ENCODE data around the gene ADCY5.

The ADCY5 gene

DNA sequence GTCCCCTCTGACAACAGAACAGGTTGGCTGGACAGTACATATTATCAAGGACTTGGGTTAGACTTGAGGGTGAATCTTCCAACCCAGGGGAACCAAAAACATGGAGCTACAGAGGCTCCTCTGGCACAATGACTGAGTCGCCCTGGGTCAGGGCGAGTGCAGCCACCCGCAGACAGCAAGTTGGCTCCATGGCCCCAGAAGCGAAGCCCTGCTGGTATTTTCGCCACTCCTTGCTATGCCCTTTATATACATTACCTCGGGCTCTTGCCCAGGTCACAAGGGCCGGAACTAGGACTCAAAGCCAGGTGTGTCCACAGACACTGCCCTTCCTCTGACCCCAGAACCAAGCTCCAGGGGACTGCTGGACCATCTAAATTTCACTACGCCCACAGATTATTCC lies 64.6 kb downstream of the ADCY5 start:
- DNase-seq, result no peak

DNA sequence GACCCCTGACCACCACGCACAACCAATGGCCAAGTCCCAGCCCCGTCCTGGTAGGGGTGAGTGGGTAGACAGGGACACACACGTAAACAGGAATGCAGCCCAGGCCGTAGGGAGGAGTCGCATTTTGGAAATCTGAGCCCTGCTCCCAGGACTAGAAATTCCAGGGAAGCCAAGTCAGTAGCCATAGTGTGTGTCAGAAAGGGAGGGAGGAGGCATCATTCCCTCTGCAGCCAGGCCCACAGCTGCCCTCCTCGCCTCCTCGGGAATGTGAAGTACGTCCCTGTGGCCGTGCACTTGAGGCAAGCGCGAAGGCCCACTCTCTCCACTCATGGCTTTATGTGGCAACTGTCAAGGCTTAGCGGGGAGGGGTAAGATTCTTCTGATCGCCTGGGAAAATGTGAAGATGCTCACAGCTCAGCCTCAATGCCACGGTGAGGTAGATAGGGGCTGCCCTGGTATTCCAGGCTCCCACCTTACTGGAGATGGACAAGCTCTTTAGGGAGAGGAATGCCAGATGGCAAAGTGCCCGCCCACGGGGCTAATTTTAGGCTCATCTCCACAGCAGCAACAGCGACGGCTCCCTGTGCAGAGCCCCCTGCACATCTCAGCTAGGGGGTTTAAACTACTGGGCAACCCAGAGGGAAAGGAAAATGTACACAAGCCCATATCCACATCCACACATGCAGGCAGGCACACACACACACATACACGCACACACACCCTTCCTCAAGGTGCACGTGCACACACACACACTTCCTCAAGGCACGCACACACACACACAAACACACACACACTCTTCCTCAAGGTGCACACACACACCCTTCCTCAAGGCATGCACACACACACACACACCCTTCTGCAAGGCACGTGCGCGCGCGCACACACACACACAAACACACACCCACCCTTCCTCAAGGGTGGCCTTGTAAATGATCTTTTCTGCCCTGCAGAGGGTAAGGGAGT lies 65.5 kb downstream of the ADCY5 start:
- no peak for DNase-seq

DNA sequence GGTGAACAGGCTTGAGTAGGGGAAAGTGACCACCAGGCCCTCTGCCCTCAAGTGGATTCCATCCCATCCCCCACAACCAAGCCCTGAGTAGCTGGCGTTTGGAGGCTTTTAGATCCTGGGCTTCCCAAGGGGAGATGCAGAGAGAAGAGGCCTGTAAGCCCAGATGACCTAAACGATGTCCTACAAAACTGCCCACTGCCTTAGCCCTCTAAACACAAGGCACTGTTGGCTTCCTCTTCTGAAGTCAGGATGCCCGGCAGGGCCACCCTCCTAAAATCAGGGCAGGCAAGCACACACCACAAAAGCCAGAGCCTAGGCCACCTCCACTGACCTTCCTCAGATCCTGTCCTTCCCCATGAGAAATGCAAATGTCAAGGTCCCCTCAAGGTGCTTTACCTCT lies 68.6 kb downstream of the ADCY5 start:
- no peak for DNase-seq

DNA sequence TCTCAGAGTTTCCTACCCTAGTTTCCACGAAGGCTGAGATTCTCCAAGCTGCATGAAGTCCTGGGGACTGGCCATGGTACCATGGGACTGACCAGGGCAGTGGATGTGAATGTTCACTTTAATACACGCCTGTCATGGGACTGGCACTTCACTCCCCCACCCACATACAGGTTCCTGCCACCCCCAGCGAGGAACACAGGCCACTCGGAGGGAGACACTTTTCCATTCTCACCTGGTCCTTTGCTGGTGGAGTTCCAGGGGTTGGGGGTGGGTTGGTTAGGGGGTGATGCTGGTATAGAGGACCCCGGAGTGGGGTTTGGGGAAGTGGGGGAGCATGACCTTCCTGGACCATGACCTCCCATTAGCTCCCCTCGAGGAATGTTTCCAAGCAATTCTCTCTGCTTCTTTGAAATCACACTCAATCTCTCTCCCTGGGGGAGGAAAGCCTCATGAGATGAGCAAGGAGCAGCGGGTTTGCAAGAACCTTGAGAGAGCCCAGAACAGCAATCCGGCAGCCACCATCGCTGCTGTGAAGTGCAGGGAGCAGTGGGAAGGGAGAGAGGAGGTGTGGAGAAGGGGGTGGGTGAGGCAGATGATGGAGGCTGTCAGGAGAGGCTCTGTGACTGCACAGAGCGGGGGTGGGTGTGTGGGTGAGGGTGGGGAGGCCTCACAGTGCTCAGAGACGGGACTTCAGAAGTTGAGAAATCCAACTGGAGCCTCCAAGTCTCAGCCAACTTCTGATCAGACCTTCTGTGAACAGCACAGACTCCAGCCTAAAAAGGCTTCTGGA lies 69.7 kb downstream of the ADCY5 start:
- DNase-seq, result no peak

DNA sequence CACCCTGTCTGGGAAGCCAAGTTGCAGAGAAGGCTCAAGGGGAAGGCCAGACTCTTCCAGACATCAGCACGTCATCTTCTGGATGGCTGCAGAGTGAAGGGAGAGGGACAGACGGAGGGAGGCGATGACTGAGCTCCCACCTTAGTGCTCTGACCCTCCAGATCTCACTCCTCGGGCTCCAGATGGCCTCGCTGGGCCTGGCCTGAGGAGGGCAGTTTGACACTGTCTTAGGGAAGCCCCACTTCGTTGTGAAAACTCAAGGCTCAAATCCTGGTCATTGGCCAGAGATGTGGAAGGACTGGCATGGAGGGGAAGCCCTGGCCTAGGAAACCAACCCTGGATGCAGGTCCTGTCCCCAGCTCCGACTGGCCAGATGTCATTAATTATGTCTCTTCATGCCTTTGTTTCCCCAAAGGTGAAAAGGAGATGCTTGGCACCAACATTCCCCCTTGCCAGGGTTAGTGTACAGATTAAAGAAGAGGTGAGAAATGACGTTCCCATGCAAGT lies 70.4 kb downstream of the ADCY5 start:
- DNase-seq, result no peak

DNA sequence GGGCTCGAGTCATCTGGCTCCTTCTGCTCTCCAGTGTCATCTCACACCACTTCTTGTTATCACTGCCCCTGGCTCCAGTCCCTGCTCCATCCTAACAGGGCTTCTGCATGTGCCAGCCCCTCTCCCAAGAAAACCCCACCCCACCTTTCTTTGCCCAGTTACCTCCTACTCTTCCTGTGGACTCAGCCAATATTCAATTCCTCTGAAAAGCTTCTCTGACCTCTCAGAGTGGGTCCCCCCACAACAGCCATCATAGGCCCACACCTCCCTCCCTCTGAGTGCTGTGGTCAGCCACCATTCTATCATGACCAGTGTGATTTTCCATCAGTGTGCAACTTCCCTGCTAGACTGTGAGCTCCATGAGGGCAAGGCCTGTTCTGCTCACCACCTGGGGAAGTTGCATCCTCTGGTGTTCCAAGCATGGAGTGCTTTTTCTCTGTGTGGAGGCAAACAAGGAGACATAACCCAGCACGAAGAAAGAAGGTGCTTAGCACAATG lies 71.6 kb downstream of the ADCY5 start:
- DNase-seq, result no peak

DNA sequence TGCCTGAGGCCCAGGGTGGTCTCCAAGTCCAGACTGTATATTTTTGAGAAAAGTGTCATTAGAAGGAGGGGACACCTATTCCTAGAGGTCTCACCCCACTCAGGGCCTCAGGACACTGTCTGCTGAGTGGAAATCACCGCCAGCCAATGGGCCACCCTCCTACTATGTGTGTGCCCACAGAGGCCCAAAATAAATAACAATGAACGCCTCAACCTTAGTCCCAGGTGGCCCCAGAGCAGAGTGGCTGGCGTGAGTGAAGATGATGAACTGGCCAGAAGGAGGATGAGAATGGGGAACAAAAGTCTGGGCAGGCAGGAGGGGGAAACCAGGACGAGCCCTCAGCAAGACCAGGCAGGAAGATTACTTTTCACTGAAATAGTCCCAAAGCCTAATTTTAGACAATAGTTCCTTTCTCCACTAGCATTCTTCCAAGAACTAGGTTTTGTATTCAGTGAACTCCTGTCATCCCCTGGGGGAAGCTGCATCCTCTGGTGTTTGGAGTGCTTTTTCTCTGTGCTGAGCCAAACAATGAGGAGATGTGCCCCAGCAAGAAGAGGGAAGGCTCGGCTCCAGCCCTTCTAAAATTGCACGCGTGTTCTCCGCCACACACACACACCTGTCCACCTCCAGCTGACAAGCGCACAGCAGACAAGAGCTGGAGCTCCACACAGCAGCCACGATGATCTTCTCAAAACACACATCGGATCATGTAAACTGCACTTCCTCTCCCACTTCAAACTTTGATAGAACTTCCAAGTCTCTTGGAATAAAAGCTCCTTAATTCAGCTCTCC lies 72.2 kb downstream of the ADCY5 start:
- DNase-seq, result no peak

DNA sequence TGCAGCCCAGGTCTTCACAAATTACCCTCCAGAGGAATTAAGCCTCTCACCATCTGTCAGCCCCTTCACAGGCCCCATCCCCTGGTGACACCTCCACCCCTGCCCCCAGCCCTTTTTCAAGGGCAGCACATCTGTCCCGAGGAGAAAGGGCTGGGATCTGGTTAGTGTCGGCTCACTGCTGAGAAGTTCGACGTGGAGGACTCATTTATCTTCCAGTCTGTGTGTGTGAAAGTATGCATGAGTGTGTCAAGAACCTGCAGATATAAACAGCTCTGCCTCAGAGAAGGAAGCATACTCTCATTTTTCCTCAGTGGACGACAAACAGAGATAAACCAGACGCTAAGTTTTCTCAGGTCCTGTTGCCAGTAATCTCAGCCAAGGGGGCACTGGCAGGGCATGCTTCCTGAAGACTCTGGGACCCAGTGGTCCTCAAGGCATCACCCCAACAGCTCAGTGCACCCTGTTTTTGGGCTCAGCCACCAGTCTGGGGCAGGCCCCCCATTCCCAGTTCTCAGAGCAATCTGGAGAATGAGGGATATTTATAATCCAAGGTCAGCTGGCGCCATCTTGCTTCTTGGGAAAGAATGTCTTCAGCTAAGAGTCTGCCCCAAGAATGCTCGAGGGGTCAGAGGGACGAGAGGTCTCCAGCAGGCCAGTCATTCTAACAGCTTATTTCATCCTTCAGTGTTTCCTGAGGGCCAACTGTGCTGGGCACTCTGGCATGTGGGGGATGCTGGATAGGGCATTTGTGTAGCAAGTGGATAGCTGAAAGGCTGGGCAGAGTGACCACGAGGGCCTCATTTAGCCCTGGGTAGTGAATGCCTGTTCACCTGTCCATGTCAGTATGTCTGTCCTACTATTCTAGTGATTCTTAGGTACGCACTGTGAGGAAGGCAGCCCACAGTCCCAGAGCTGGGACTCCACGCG lies 73.6 kb downstream of the ADCY5 start:
- DNase-seq, result no peak

DNA sequence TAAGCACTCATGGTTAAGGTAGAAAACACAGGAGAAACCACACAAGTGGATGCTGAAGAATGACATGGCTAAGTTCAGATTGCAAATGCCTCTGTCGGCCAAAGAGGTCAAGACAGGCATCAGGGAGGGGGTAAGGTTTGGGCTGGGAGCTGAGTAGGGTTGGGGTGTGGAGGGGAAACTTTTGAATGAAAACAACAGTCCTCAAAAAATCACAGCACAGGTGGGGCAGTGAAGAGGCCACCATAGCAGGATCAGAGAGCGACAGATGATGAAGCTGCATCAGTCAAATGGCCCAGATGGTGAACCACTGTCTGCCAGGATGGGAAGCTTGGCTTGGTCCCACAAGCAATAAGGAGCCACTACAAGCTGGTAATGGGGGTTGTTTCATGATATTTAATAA lies 74.9 kb downstream of the ADCY5 start:
- no peak for DNase-seq

DNA sequence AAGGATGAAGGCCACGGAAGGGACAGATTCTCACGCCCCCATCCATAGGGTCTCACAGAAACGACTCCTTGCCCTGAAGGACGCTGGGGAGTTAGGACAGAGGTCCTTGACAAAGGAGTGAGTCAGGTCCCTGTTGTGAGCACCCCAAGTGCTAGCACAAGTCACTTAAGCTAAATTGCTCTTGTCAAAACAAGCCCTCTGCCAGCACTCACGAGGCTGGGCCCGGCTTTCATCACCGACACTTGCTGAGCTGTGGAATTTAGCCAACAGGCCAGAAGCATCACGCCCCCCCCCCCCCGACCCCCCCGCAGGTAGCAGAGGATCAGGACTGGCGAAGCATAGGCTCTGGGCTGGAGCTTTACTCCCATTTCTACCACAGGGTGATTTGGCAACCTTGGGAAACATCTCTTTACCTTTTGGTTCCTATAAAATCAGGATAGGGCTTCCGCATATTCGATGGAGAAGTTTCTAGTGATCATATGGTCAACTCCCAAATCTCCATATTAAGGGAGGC lies 75.4 kb downstream of the ADCY5 start:
- no peak for DNase-seq

DNA sequence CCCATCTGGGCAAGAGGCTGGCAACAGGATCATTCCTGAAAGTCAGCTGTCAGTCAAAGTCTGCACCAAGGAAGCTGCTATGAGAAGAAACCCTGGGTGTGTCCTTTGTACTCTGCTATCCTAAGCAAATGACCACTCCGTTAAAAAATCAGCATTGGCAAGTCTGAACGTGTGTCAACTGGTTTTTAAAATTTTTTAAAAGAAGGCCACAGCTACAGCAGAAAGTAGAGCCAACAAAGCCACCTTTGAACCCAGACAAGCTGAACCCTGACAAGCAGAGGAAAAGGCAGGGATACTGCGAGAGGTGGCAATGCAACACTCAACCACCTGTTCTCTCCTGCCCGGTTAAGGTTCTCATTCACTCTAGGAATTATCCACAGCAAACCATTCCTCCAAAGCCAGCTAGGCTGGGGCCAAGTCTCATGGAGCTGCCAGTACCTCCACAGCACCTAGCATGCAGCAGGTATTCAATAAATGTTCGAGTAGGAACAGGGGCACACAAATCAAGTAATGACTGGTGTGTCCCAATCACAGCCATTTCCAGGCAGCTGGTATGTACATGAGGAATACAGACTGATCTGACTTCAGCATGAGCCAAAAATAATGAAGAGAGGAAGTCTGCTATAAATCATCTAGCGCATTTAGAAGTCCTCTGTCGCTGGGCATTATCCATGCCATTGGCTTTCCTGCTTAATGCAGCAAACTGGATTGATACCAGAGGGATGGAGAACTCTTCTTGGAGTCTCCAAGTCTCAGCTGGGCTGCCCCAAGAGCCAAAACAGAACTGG lies 76.0 kb downstream of the ADCY5 start:
- no peak for DNase-seq

DNA sequence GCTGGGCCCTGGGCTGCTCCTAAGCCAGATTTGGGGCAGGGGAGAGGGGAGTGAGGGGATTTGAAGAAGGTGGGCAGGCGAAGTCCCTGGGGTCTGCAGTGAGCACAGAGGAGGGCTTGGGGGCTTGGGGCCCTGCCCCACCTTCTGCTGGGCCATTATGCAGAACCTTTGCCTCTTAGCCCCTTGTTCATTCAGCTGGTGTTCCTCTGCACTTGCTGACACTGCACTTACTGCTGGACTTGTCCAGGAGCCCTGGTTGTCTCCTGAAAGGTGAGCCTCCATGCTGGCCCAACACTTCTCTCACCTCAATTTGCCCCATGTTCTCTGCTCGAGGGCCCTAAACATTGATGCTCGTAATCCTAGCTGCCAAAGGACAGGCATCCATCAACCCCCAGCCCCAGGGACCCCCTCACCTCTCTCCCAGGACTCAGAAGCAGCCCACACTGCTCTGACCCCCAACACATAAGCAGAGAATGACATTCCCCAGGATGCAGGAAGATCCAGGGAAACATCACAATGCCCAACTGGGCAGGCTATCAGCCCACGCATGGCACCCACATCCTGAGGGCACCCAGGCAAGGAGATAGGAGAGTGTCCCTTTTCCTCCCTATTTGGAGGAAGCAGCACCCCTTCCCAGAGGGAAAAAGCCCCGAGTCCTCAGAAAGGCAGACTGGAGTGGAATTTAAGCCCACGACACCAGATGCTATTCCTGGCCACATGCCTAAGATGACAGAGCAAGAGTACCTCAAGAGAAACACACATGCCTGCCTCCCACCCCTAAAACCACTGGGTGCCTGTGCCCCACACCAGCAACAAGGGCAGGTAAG lies 76.8 kb downstream of the ADCY5 start:
- no peak for DNase-seq

DNA sequence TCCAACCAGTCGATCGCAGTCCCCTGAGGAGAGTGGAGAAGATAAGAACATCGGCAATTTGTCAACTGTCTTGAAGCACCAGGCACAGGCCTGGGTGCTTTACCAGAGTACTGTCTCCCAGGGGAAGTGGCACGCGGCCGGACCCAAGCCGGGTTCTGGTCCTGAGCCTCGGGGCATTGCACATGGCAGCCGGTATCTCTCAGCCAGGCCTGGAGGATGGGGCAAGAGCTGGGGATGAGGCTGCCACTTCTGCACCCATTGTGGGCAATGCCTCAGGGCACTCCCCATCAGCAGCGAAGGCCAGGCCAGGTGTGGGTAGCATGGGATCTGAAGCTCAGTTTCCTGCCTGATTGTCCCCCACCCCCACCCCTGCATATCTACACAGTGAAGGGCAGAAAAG lies 77.5 kb downstream of the ADCY5 start:
- no peak for DNase-seq

DNA sequence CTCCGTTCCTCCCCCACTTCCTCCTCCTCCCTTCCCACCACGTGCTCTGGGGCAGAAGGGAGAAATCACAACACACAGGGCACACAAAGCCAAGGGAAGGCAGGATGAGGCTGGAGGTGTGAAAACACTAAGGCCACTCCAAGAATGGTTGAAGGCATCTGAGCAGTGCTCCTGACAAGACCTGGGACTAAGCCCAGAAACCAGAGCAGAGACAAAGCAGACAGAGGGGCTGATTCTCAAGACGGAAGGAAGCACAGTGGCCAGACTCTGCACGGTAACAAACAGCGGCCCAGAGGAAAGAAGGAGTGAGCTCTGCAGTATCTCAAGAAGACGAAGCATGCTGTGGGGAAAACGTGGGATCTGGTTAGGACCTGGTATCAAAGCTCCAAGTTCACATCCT lies 78.1 kb downstream of the ADCY5 start:
- DNase-seq, result no peak

DNA sequence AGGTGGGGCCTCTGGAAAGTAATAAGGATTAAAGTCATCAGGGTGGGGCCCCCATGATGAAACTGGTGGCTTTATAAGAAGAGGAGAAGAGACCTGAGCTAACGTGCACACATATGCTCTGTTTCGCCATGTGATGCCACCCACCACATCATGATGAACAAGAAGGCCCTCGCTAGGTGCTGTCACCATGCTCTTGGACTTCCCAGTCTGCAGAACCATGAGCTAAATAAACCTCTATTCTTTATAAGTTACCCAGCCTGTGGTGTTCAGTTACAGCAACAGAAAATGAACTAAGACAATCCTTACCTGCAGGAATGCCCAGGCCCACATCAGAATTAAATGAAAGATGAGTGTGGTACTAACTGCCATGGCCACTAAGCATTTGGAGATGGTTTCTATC lies 79.8 kb downstream of the ADCY5 start:
- no peak for DNase-seq

DNA sequence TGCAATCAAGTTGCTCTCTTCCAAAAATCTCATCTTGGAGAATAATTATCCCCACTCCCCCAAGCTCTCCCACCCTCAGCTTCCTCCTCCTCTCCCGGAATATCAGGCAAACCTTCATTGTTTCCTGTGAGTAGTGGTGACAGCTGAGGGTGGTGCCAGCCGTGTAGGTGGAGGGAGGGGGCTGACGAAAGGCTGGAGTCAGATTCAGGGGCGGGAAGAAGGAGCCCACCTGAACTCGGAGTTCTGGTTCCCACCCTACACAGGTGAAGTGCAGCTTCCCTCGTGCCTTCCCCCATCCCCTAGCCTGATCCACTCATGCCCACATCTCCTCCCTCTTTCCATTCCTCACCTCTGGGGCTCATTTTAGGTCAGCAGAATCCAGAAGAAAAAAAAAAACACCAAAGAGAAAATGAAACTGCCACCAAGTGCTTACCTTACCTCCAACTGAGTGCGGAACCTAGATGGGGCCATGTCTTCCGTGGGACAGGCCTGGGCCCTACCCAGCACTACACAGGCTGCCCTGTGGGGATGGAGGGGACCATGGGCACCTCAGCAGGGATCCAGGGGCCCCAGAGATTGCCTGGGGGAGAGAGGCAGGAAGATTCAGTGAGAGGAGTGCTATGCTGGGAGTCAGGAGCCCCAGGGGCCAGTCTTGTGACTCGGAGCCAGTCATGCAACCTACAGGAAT lies 81.3 kb downstream of the ADCY5 start:
- DNase-seq, result no peak

DNA sequence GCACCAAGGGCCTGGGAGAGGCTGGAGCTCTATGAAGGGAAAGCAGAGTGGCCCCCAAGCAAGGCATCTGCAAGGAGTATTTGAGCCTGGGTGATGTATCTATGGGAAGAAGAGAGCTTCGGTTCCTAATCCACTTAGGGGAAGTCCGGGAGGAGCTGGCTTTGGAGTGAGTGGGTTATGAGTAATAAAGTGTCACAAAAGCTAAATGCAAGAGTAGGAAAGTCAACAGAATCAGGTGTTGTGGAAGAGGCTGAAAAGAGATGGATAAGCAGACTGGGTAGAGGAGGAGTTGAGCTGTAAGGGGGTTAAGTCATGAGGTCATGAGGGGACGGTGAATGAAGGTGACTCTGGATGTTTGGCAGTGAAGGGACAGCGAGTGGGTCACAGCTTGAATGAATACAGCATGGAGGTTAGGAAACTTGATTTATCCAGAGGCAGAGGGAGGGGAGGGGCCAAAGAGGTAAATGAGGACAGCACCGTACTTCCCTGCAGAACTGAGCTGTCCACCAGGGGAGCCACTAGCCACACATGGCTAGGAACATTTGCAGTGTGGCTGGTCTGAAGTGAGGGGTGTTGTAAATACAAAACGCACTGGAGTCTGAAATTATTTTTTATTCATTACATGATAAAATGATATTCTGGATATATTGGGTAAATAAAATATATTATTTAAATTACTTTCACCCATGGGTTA lies 83.3 kb downstream of the ADCY5 start:
- no peak for DNase-seq

DNA sequence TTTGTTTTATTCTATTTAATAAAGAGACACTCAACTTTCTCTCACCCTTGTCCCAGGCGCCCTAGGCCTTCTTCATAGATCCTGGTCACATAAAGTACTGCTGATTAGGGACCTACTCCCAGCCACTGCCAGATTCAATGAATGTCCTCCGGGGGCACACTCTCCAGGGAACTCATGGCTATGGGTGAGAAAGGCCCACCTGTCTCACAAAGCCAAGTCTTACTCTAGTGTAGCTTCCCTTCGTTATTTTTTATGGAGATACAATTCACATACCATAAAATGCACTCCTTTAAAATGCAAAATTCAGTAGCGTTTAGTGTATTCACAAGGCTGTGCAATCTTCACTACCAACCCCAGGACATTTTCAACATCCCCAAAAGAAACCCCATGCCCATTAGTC lies 87.8 kb downstream of the ADCY5 start:
- DNase-seq, result no peak

Measured in SHP77 treated with DMSO at 0.1 percent for 48 hours (cell line).